HepG2 (cell line): Measurements from ENCODE around the gene TRABD. TPM values are rescaled to one million over a fixed set of nuclear protein-coding genes. Genes with fewer than 3 reads are reported as not detected.
A peak's percentile ranks its signal among the peaks of the same experiment; 100 is the strongest.

Experiments
- ATAC-seq: fragments of 200-7000 bp; cut with Tn5 transposase; 3 replicates; pipeline ENCODE4 v1.9.1; 2020; ENCODE audit warnings: mild to moderate bottlenecking, moderate library complexity
- BruUV-seq: library from RNA; stranded (reverse); fragments of 400-500 nt; replicated peaks from 2 replicates; lab custom pipeline; 2021; lab: Mats Ljungman, UMichigan
- CTCF ChIA-PET: fragments of 300-600 bp; formaldehyde crosslinking; extraction: SDS; loops from one replicate; lab custom pipeline; 2021; ENCODE audit warnings: low total read pairs, inconsistent platforms, low intra/inter-chr PET ratio; lab: Yijun Ruan, JAX
- POLR2A ChIA-PET: fragments of 350-600 bp; sonication (Branson Sonifier 250); formaldehyde crosslinking; loops from one replicate; lab custom pipeline; 2020; ENCODE audit warnings: antibody characterized with exemption, inconsistent platforms; lab: Yijun Ruan, JAX
- DNase-seq: peaks from one replicate; pipeline ENCODE4 v3.0.0-alpha.2; 2015; ENCODE audit warnings: low spot score
- FAIRE-seq: peaks from 3 replicates; lab custom pipeline; 2011; peaks lifted over from hg19 to GRCh38; lab: Jason Lieb, UNC
- H2AFZ ChIP-seq: one replicate; pipeline ENCODE4 v1.6.1; 2011; ENCODE audit warnings: low read length, inconsistent platforms
- H3K27ac ChIP-seq: fragments of 300-600 bp; 3 replicates; pipeline ENCODE4 v1.8.0; 2011; ENCODE audit warnings: mixed run types, mild to moderate bottlenecking, mixed read lengths, low read length, inconsistent platforms; ENCODE audit not compliant: insufficient read depth; ENCODE audit errors: extremely low read length
- H3K27me3 ChIP-seq, 2 experiments: fragments of 200-600 bp in 1 of 2; 2 replicates in 1 of 2; 3 replicates in 1 of 2; pipeline versions ENCODE4 v1.6.0 to v1.8.0; 2011; ENCODE audit warnings: low read length in 2 of 2, mild to moderate bottlenecking in 2 of 2, moderate library complexity in 2 of 2, inconsistent platforms in 1 of 2; ENCODE audit not compliant: insufficient read depth in 2 of 2, control insufficient read depth in 1 of 2
- H3K36me3 ChIP-seq, 2 experiments: fragments of 200-600 bp in 1 of 2; replicated peaks in 1 of 2; 2 replicates in 1 of 2; 3 replicates in 1 of 2; pipeline versions ENCODE4 v1.5.1 to v1.8.0; 2011; ENCODE audit warnings: low read length in 2 of 2, inconsistent platforms in 1 of 2; ENCODE audit not compliant: insufficient read depth in 2 of 2, control insufficient read depth in 1 of 2
- H3K4me1 ChIP-seq: 2 replicates; pipeline ENCODE4 v1.5.1; 2012; ENCODE audit warnings: low read length, inconsistent platforms; ENCODE audit not compliant: insufficient read depth
- H3K4me2 ChIP-seq: 2 replicates; pipeline ENCODE4 v1.6.0; 2011; ENCODE audit warnings: low read depth, low read length, inconsistent platforms
- H3K4me3 ChIP-seq, 3 experiments: fragments of 200-600 bp in 1 of 3; sonication (generic), shearing (Covaris generic) in 1 of 3; replicated peaks in 1 of 3; 2 replicates each; pipeline ENCODE4 v1.5.1; 2011 to 2016; ENCODE audit warnings: low read length in 3 of 3, inconsistent platforms in 2 of 3, low read depth in 2 of 3, mild to moderate bottlenecking in 2 of 3, control low read depth in 1 of 3, mixed read lengths in 1 of 3; ENCODE audit not compliant: insufficient read depth in 1 of 3
- H3K79me2 ChIP-seq: one replicate; pipeline ENCODE4 v1.6.1; 2011; ENCODE audit warnings: low read length, inconsistent platforms; ENCODE audit not compliant: insufficient read depth
- H3K9ac ChIP-seq: 2 replicates; pipeline ENCODE4 v1.6.0; 2011; ENCODE audit warnings: mild to moderate bottlenecking, low read depth, low read length, inconsistent platforms; ENCODE audit not compliant: insufficient read depth
- H3K9me3 ChIP-seq: 2 replicates; pipeline ENCODE4 v1.5.1; 2012; ENCODE audit warnings: mild to moderate bottlenecking, low read length
- H4K20me1 ChIP-seq: 2 replicates; pipeline ENCODE4 v1.6.0; 2011; ENCODE audit warnings: inconsistent platforms, mild to moderate bottlenecking, low read length, moderate library complexity; ENCODE audit not compliant: insufficient read depth
- SALL1 ChIP-seq: sonication (generic); formaldehyde crosslinking; IDR thresholded peaks from 2 replicates; pipeline ENCODE4 v1.8.0; 2022; ENCODE audit warnings: mild to moderate bottlenecking, missing genetic modification reagents
- SALL2 ChIP-seq: sonication (generic); formaldehyde crosslinking; IDR thresholded peaks from 2 replicates; pipeline ENCODE4 v1.8.1; 2023; ENCODE audit warnings: mild to moderate bottlenecking, missing genetic modification reagents, inconsistent platforms
- TBX2 ChIP-seq: sonication (generic); formaldehyde crosslinking; IDR thresholded peaks from 2 replicates; pipeline ENCODE4 v1.5.0; 2020; ENCODE audit warnings: missing genetic modification reagents, mild to moderate bottlenecking, borderline replicate concordance
- ZNF234 ChIP-seq: sonication (generic); formaldehyde crosslinking; conservative IDR thresholded peaks from 2 replicates; pipeline ENCODE4 v1.5.1; 2020; ENCODE audit warnings: mild to moderate bottlenecking, missing genetic modification reagents
- ZNF296 ChIP-seq: sonication (generic); formaldehyde crosslinking; conservative IDR thresholded peaks from 2 replicates; pipeline ENCODE4 v1.5.0; 2020; ENCODE audit warnings: mild to moderate bottlenecking, missing genetic modification reagents
- ZNF737 ChIP-seq: sonication (generic); formaldehyde crosslinking; IDR thresholded peaks from 2 replicates; pipeline ENCODE4 v1.5.0; 2020; ENCODE audit warnings: missing genetic modification reagents, mild to moderate bottlenecking, borderline replicate concordance
- WGBS: methylation state at CpG from one replicate; pipeline ENCODE4 v1.1.6; 2017; ENCODE audit warnings: low lambda C conversion rate; 5-methylcytosine and 5-hydroxymethylcytosine counted together
- in situ Hi-C: cut with HindIII; loops from 2 replicates; pipeline ENCODE4 v1.10.0; 2017; ENCODE audit warnings: low pct_unique_long_range_greater_than_20kb; ENCODE audit not compliant: extremely low pct_ligation_motif_present
- intact Hi-C: fragments of 100-400 bp; cut with micrococcal nuclease; formaldehyde crosslinking; loops from one replicate; pipeline ENCODE4 v1.10.0; 2022; ENCODE audit not compliant: unreplicated experiment
- polyA plus RNA-seq, 8 experiments: library from polyadenylated mRNA; depleted of rRNA in 3 of 8; stranded (reverse) in 7 of 8; unstranded in 1 of 8; fragments of >200 nt; fragmentation: Illumina TruSeq in 4 of 8; extraction: Trizol in 4 of 8; gene quantifications; 2 replicates each; pipeline versions ENCODE4 v1.2.1 to v1.2.3, GENCODE V29; 2011 to 2016; ENCODE audit warnings: low read depth in 4 of 8, missing spikeins in 1 of 8, mixed read lengths in 1 of 8; ENCODE audit not compliant: insufficient read depth in 1 of 8
- total RNA-seq, 5 experiments: library from RNA; depleted of rRNA; stranded (reverse); fragments of >200 nt; fragmentation: Illumina TruSeq; extraction: Trizol; gene quantifications; 2 replicates each; pipeline ENCODE4 v1.2.3, GENCODE V29; 2016; ENCODE audit warnings: low read depth in 1 of 5
- TF ChIP-seq, protein P1 (sequence below): sonication (generic); formaldehyde crosslinking; IDR thresholded peaks from 2 replicates; pipeline ENCODE4 v1.4.0; 2020; ENCODE audit warnings: mild to moderate bottlenecking, missing genetic modification reagents, borderline replicate concordance
- TF ChIP-seq, protein P2 (sequence below): sonication (generic); formaldehyde crosslinking; IDR thresholded peaks from 2 replicates; pipeline ENCODE4 v1.5.1; 2020; ENCODE audit warnings: mild to moderate bottlenecking, missing genetic modification reagents, moderate library complexity

Gene TRABD
- total and polyA plus RNA-seq, 2 of the 13 experiments (the other 11 are each of a cell fraction or from before 2014, with no cell fraction given), result 21.5 to 28.9 TPM

DNA sequence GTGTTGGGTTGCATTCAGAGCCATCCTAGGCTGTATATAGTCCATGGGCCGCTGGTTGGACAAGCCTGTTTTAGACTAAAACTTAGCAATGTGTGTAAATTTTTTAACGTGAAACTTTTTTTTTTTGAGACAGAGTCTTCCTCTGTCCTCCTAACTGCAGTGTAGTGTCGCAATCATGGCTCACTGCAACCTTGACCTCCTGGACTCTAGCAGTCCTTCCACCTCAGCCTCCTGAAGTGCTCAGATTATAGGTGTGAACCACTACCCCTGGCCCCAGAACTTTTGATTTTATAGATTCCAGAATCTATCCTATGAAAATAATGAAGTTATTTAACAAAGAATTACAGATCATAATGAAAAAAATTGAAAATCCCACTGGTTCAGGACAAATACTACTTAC is 45.1 kb upstream of the TRABD start (continued):
- TF ChIP-seq TBX2 (CRISPR knock-in tag) (peak; percentile 68), ZNF234 (CRISPR knock-in tag) (no peak), SALL1 (CRISPR knock-in tag) (peak; percentile 34; the same call in 1 of the 2 replicates), ZNF737 (CRISPR knock-in tag) (no peak)
- TF ChIP-seq, protein P1, sequence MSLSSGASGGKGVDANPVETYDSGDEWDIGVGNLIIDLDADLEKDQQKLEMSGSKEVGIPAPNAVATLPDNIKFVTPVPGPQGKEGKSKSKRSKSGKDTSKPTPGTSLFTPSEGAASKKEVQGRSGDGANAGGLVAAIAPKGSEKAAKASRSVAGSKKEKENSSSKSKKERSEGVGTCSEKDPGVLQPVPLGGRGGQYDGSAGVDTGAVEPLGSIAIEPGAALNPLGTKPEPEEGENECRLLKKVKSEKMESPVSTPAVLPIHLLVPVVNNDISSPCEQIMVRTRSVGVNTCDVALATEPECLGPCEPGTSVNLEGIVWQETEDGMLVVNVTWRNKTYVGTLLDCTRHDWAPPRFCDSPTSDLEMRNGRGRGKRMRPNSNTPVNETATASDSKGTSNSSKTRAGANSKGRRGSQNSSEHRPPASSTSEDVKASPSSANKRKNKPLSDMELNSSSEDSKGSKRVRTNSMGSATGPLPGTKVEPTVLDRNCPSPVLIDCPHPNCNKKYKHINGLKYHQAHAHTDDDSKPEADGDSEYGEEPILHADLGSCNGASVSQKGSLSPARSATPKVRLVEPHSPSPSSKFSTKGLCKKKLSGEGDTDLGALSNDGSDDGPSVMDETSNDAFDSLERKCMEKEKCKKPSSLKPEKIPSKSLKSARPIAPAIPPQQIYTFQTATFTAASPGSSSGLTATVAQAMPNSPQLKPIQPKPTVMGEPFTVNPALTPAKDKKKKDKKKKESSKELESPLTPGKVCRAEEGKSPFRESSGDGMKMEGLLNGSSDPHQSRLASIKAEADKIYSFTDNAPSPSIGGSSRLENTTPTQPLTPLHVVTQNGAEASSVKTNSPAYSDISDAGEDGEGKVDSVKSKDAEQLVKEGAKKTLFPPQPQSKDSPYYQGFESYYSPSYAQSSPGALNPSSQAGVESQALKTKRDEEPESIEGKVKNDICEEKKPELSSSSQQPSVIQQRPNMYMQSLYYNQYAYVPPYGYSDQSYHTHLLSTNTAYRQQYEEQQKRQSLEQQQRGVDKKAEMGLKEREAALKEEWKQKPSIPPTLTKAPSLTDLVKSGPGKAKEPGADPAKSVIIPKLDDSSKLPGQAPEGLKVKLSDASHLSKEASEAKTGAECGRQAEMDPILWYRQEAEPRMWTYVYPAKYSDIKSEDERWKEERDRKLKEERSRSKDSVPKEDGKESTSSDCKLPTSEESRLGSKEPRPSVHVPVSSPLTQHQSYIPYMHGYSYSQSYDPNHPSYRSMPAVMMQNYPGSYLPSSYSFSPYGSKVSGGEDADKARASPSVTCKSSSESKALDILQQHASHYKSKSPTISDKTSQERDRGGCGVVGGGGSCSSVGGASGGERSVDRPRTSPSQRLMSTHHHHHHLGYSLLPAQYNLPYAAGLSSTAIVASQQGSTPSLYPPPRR (CRISPR knock-in tag), result peak; percentile 20; the same call in 1 of the 2 replicates

DNA sequence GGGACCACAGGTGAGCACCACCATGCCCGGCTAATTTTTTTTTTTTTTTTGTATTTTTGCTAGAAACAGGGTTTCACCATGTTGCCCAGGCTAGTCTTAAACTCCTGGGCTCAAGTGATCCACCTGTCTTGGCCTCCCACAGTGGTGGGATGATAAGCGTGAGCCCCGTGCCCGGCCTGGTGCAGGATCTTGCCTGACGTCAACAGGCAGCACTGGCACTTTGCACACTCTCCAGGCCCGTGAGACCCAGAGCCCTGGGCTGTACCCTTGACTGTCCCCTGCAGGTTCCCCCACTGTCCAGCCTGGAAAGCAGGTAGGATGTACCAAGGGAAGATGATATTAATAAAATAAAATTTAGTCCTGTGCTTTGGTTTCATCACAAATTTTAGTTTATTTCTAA is 44.3 kb upstream of the TRABD start:
- peak; percentile 19; the same call in 2 of the 3 replicates for ATAC-seq
- Histone ChIP-seq H4K20me1 (no peaks in the 10 kb centered on the region), H3K27ac (no peak overlapping the region), H3K9ac (no peak overlapping the region)
- POLR2A ChIA-PET, result interaction anchor here (1.3 to 1.5 kb wide), 2 partner anchors 22 to 288 kb away, joined by 3 to 4 read pairs; partner anchors contain the start of gene ZBED4
- TF ChIP-seq ZNF296 (CRISPR knock-in tag), result no peak
- TF ChIP-seq, protein P2, sequence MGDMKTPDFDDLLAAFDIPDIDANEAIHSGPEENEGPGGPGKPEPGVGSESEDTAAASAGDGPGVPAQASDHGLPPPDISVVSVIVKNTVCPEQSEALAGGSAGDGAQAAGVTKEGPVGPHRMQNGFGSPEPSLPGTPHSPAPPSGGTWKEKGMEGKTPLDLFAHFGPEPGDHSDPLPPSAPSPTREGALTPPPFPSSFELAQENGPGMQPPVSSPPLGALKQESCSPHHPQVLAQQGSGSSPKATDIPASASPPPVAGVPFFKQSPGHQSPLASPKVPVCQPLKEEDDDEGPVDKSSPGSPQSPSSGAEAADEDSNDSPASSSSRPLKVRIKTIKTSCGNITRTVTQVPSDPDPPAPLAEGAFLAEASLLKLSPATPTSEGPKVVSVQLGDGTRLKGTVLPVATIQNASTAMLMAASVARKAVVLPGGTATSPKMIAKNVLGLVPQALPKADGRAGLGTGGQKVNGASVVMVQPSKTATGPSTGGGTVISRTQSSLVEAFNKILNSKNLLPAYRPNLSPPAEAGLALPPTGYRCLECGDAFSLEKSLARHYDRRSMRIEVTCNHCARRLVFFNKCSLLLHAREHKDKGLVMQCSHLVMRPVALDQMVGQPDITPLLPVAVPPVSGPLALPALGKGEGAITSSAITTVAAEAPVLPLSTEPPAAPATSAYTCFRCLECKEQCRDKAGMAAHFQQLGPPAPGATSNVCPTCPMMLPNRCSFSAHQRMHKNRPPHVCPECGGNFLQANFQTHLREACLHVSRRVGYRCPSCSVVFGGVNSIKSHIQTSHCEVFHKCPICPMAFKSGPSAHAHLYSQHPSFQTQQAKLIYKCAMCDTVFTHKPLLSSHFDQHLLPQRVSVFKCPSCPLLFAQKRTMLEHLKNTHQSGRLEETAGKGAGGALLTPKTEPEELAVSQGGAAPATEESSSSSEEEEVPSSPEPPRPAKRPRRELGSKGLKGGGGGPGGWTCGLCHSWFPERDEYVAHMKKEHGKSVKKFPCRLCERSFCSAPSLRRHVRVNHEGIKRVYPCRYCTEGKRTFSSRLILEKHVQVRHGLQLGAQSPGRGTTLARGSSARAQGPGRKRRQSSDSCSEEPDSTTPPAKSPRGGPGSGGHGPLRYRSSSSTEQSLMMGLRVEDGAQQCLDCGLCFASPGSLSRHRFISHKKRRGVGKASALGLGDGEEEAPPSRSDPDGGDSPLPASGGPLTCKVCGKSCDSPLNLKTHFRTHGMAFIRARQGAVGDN, result peak; percentile 20; the same call in 1 of the 2 replicates
- no peak for TF ChIP-seq SALL2 (CRISPR knock-in tag)
- TF ChIP-seq, all 625 proteins: peak for 1
- Histone ChIP-seq H3K79me2 (no peaks in the 10 kb centered on the region), H3K4me2 (peak overlapping the region; percentile 29; the same call in 1 of the 2 replicates), H3K4me3 (peak overlapping the region in 1 of 3 experiments; percentile 1; a peak in 2 of 6 replicates), H3K9me3 (no peaks in the 10 kb centered on the region), H2AFZ (no peak overlapping the region), H3K36me3 (no peaks in the 10 kb centered on the region), H3K27me3 (peaks cover 2 to 24% of the 10 kb centered on the region in 2 experiments), H3K4me1 (peaks cover 84% of the 10 kb centered on the region)
- CTCF ChIA-PET, result no interaction called here
- no TSS peak for BruUV-seq
- WGBS, result 7% methylated on average over 6 of the region's 6 CpGs
- in situ Hi-C loops (no loop called here), intact Hi-C loops (no loop called here)
- FAIRE-seq (no peak), DNase-seq (no peak)
